Glutamatergic neuron (in vitro differentiated cells): ENCODE data around the gene TMEM63B. TPM values are rescaled to one million over a fixed set of nuclear protein-coding genes. Genes with fewer than 3 reads are reported as not detected.
A peak's percentile ranks its signal among the peaks of the same experiment; 100 is the strongest.

Experiments
- DNase-seq: peaks from one replicate; pipeline ENCODE4 v3.0.0; 2022
- H3K27ac Mint-ChIP-seq: one replicate; pipeline ENCODE4 v1.8.0; 2020; ENCODE audit warnings: mild to moderate bottlenecking, mixed read lengths, inconsistent platforms; ENCODE audit not compliant: unreplicated experiment
- H3K27me3 Mint-ChIP-seq: one replicate; pipeline ENCODE4 v1.8.0; 2020; ENCODE audit warnings: mild to moderate bottlenecking, moderate library complexity, mixed read lengths, inconsistent platforms; ENCODE audit not compliant: unreplicated experiment
- H3K36me3 Mint-ChIP-seq: one replicate; pipeline ENCODE4 v1.8.0; 2020; ENCODE audit warnings: mild to moderate bottlenecking, mixed read lengths, inconsistent platforms; ENCODE audit not compliant: unreplicated experiment
- H3K4me1 Mint-ChIP-seq: one replicate; pipeline ENCODE4 v1.8.0; 2020; ENCODE audit warnings: mild to moderate bottlenecking, low read depth, mixed read lengths, inconsistent platforms; ENCODE audit not compliant: unreplicated experiment
- H3K4me3 Mint-ChIP-seq: one replicate; pipeline ENCODE4 v1.8.0; 2020; ENCODE audit warnings: mild to moderate bottlenecking, mixed read lengths, inconsistent platforms; ENCODE audit not compliant: unreplicated experiment
- H3K9me3 Mint-ChIP-seq: one replicate; pipeline ENCODE4 v1.8.0; 2020; ENCODE audit warnings: mild to moderate bottlenecking, moderate library complexity, mixed read lengths, inconsistent platforms; ENCODE audit not compliant: unreplicated experiment
- total RNA-seq: library from RNA; stranded (reverse); fragmentation: NEBNext Ultra II Directional; extraction: Animal tissue kit (Norgen Biotek cat#: 25700); gene quantifications from one replicate; pipeline ENCODE4 v1.2.1, GENCODE V29; 2021; ENCODE audit not compliant: unreplicated experiment
- TF ChIP-seq, protein P1 (sequence below): fragments of 200-600 bp; sonication (generic); IDR thresholded peaks from one replicate; pipeline ENCODE4 v1.5.0; 2021; ENCODE audit not compliant: partially characterized antibody, unreplicated experiment

The TMEM63B gene
- total RNA-seq, 1 donor from 2014 or later, result 148 TPM

DNA sequence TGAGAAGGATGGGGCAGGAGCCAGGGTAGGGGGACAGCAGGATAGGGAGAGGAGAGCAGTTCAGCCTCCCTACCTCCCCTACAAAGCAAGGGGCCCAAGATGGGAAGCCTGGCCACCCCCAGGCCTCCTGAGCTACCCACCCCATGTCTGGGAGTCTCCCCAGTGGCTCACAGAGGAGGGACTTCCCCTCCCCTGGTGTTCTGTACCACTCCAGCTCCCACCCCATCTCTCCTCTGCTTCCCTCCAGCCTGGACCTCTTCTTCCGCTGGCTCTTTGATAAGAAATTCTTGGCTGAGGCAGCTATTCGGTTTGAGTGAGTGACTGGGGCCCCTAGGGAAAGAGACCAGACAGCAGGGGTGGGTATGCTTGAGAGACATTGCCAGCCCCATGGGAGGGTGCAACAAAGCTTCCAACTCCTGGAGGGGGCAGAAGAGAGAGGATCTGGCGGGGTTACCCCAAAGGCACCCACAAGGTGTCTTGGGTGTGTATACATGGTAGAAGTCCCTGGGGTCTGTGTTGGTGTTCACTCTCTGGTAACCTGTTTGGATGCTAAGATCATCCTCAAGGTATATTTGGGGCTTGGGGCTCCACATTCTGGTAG lies 23.1 kb downstream of the TMEM63B start:
- TF ChIP-seq, protein P1, sequence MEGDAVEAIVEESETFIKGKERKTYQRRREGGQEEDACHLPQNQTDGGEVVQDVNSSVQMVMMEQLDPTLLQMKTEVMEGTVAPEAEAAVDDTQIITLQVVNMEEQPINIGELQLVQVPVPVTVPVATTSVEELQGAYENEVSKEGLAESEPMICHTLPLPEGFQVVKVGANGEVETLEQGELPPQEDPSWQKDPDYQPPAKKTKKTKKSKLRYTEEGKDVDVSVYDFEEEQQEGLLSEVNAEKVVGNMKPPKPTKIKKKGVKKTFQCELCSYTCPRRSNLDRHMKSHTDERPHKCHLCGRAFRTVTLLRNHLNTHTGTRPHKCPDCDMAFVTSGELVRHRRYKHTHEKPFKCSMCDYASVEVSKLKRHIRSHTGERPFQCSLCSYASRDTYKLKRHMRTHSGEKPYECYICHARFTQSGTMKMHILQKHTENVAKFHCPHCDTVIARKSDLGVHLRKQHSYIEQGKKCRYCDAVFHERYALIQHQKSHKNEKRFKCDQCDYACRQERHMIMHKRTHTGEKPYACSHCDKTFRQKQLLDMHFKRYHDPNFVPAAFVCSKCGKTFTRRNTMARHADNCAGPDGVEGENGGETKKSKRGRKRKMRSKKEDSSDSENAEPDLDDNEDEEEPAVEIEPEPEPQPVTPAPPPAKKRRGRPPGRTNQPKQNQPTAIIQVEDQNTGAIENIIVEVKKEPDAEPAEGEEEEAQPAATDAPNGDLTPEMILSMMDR, result no peak

DNA sequence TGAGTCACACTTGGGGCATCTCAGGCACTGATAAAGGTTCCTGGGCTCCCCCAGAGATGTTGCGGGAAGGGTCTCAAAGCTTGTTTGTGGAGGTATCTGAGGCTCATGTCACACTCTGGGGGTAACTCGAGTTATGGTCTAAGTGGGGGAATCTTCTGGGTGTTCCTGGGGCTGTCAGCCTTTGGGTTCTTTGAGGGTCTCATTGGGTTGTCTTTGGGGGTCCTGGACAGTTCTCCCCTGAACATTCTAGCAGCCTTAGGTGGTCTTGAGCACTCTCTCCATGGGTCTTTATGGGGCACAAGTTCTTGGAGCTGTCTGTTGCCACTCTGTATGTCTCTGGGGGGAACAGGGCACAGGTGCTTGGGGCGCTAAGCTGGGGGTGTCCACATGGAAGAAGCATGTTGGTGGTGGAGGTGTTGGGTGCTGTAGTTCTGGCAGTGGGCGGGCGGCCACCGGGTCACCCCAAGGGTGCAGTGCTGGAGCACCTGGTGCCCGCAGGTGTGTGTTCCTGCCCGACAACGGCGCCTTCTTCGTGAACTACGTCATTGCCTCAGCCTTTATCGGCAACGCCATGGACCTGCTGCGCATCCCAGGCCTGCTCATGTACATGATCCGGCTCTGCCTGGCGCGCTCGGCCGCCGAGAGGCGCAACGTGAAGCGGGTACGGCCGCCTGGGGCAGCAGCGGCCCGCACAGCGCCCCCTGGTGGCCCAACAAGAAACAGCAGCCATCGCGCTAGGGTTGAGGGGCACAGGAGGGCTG lies 24.2 kb downstream of the TMEM63B start:
- no peak overlapping the region for H3K4me3 Mint-ChIP-seq
- H3K27ac Mint-ChIP-seq, result no peak overlapping the region
- DNase-seq, result peak; percentile 92

More for the DNA sequence above, 23.1 kb downstream of the TMEM63B start:
- Mint-ChIP-seq H3K27ac (no peak overlapping the region), H3K9me3 (peaks cover 11% of the 10 kb centered on the region), H3K27me3 (peaks cover 8% of the 10 kb centered on the region), H3K4me3 (no peak overlapping the region), H3K4me1 (no peaks in the 10 kb centered on the region), H3K36me3 (peaks cover 10% of the 10 kb centered on the region)
- DNase-seq, result no peak

DNA sequence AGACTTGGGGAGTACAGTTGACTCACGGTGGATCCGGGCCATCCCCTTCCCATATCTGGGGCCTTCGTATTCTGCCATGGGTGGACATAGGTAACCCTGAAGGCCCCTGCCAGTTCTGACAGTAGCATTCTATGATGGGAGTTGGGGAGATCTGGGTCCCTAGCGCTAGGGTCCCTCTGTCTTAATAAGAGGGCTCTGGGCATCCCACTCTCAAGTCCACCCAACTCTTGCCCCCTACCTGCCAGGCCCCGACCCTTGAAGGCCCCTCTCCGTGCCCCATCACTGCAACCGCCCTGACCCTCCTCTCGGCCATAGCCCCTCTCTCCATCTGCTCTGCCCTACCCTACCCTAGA lies 24.7 kb downstream of the TMEM63B start:
- Mint-ChIP-seq H3K27me3 (peaks cover 9% of the 10 kb centered on the region), H3K4me3 (no peak overlapping the region), H3K9me3 (peaks cover 11% of the 10 kb centered on the region), H3K4me1 (no peaks in the 10 kb centered on the region), H3K36me3 (peaks cover 6% of the 10 kb centered on the region), H3K27ac (no peak overlapping the region)
- TF ChIP-seq, protein P1, result peak; percentile 49
- DNase-seq, result no peak

More for the DNA sequence above, 24.2 kb downstream of the TMEM63B start:
- Mint-ChIP-seq H3K36me3 (peaks cover 6% of the 10 kb centered on the region), H3K9me3 (peaks cover 11% of the 10 kb centered on the region), H3K27me3 (peaks cover 8% of the 10 kb centered on the region), H3K4me1 (no peaks in the 10 kb centered on the region)
- TF ChIP-seq, protein P1, result peak; percentile 100

GRCh38 chr6:44152533-44152932 lies 25.2 kb downstream of the TMEM63B start:
- TF ChIP-seq, protein P1, result no peak
- no peaks in the 10 kb centered on the region for H3K4me1 Mint-ChIP-seq
- peaks cover 11% of the 10 kb centered on the region for H3K9me3 Mint-ChIP-seq
- H3K4me3 Mint-ChIP-seq, result no peak overlapping the region
- H3K36me3 Mint-ChIP-seq, result peaks cover 6% of the 10 kb centered on the region
- H3K27ac Mint-ChIP-seq, result no peak overlapping the region
- H3K27me3 Mint-ChIP-seq, result peaks cover 10% of the 10 kb centered on the region
- no peak for DNase-seq

DNA sequence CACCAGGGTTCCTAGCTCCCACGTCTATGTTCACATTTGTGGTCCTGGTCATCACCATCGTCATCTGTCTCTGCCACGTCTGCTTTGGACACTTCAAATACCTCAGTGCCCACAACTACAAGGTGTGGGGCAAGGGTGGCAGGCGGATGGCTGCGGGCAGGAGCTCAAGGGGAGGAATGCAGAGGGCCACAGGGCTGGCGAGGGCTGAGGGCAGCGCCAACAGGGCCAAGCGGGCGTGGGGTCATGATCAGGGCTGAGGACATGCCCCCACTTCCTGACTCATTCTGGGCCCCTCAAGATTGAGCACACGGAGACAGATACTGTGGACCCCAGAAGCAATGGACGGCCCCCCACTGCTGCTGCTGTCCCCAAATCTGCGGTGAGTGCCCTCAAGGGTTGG lies 26.7 kb downstream of the TMEM63B start:
- Mint-ChIP-seq H3K27me3 (peaks cover 5% of the 10 kb centered on the region), H3K27ac (no peak overlapping the region), H3K4me1 (no peaks in the 10 kb centered on the region), H3K9me3 (peaks cover 9% of the 10 kb centered on the region), H3K36me3 (peaks cover under 1% of the 10 kb centered on the region), H3K4me3 (no peak overlapping the region)
- TF ChIP-seq, protein P1, result no peak
- DNase-seq, result no peak
